HCT116 (cell line): Measurements from ENCODE around the gene SNTG2. TPM values are rescaled to one million over a fixed set of nuclear protein-coding genes. Genes with fewer than 3 reads are reported as not detected.

ENCODE experiments used
- ATAC-seq: fragments of 200-7000 bp; cut with Tn5 transposase; 2 replicates; pipeline ENCODE4 v1.9.1; 2020; ENCODE audit warnings: mild to moderate bottlenecking, moderate library complexity
- BruUV-seq: library from RNA; stranded (reverse); fragments of 400-500 nt; replicated peaks from 2 replicates; lab custom pipeline; 2021; lab: Mats Ljungman, UMichigan
- CTCF ChIA-PET: fragments of 300-600 bp; sonication (Branson Sonifier 250); formaldehyde crosslinking; loops from one replicate; lab custom pipeline; 2021; ENCODE audit warnings: antibody characterized with exemption; lab: Charles Lee
- POLR2A ChIA-PET: fragments of 300-600, 350-600 bp; sonication (Branson Sonifier 250); formaldehyde crosslinking; loops from one replicate; lab custom pipeline; 2021; ENCODE audit warnings: antibody characterized with exemption; lab: Charles Lee
- RAD21 ChIA-PET, 2 experiments: fragments of 300-600 bp; sonication (Branson Sonifier 250); formaldehyde crosslinking; loops; one replicate each; lab custom pipeline; 2023; ENCODE audit warnings: low total read pairs in 2 of 2; ENCODE audit not compliant: uncharacterized antibody in 2 of 2, unreplicated experiment in 2 of 2, low non-redundant PET in 1 of 2; lab: Charles Lee
- DNase-seq: peaks from one replicate; pipeline ENCODE4 v3.0.0-alpha.2; 2010; ENCODE audit warnings: low read depth, low spot score
- H2AFZ ChIP-seq: fragments of 200-600 bp; shearing (Covaris generic), sonication (generic); 2 replicates; pipeline ENCODE4 v1.6.1; 2017; ENCODE audit warnings: low read depth, mixed run types, mixed read lengths, antibody characterized with exemption, low read length; ENCODE audit not compliant: poor library complexity, severe bottlenecking
- H3K27ac ChIP-seq: 2 replicates; pipeline ENCODE4 v1.5.1; 2012; ENCODE audit warnings: low read depth, low read length
- H3K27me3 ChIP-seq: fragments of 200-600 bp; sonication (generic); 2 replicates; pipeline ENCODE4 v1.6.1; 2016; ENCODE audit warnings: mixed run types, low read length, mixed read lengths; ENCODE audit not compliant: insufficient read depth
- H3K36me3 ChIP-seq, 2 experiments: fragments of 200-500 bp in 1 of 2; fragments of 200-600 bp in 1 of 2; sonication (Bioruptor generic) in 1 of 2; sonication (generic) in 1 of 2; 2 replicates each; pipeline versions ENCODE4 v1.5.1 to v1.6.1; 2014 to 2016; ENCODE audit warnings: low read length in 2 of 2, inconsistent platforms in 1 of 2, mixed read lengths in 1 of 2, mixed run types in 1 of 2; ENCODE audit not compliant: insufficient read depth in 2 of 2, control insufficient read depth in 1 of 2
- H3K4me1 ChIP-seq, 2 experiments: fragments of 200-600 bp in 1 of 2; sonication (generic) in 1 of 2; 2 replicates each; pipeline versions ENCODE4 v1.5.1 to v1.6.1; 2012 to 2017; ENCODE audit warnings: low read length in 2 of 2, inconsistent platforms in 1 of 2, mild to moderate bottlenecking in 1 of 2, mixed read lengths in 1 of 2, mixed run types in 1 of 2, moderate library complexity in 1 of 2; ENCODE audit not compliant: insufficient read depth in 2 of 2, control insufficient read depth in 1 of 2
- H3K4me2 ChIP-seq: fragments of 200-600 bp; sonication (generic); 2 replicates; pipeline ENCODE4 v1.6.1; 2017; ENCODE audit warnings: mixed run types, low read length, mixed read lengths
- H3K4me3 ChIP-seq, 2 experiments: fragments of 200-600 bp in 1 of 2; sonication (generic) in 1 of 2; replicated peaks in 1 of 2; 2 replicates each; pipeline ENCODE4 v1.5.1; 2011 to 2016; ENCODE audit warnings: low read length in 2 of 2, control low read depth in 1 of 2, low read depth in 1 of 2, mild to moderate bottlenecking in 1 of 2, mixed read lengths in 1 of 2, mixed run types in 1 of 2
- H3K79me2 ChIP-seq: fragments of 200-600 bp; sonication (generic); 2 replicates; pipeline ENCODE4 v1.6.1; 2017; ENCODE audit warnings: mild to moderate bottlenecking, mixed run types, low read length, moderate library complexity, mixed read lengths; ENCODE audit not compliant: insufficient read depth
- H3K9ac ChIP-seq: fragments of 200-600 bp; sonication (generic); 2 replicates; pipeline ENCODE4 v1.6.1; 2016; ENCODE audit warnings: low read length, mixed read lengths
- H3K9me2 ChIP-seq: fragments of 200-600 bp; sonication (generic), shearing (Covaris generic); 2 replicates; pipeline ENCODE4 v1.6.1; 2017; ENCODE audit warnings: mixed run types, mild to moderate bottlenecking, moderate library complexity; ENCODE audit not compliant: insufficient read depth
- H3K9me3 ChIP-seq, 2 experiments: fragments of 200-500 bp in 1 of 2; fragments of 200-600 bp in 1 of 2; sonication (Bioruptor generic) in 1 of 2; sonication (generic) in 1 of 2; 2 replicates each; pipeline ENCODE4 v1.6.1; 2014 to 2017; ENCODE audit warnings: low read length in 2 of 2, mixed read lengths in 2 of 2, inconsistent platforms in 1 of 2, low read depth in 1 of 2, mild to moderate bottlenecking in 1 of 2, mixed run types in 1 of 2, moderate library complexity in 1 of 2; ENCODE audit not compliant: control insufficient read depth in 1 of 2, insufficient read depth in 1 of 2
- H4K20me1 ChIP-seq: fragments of 200-600 bp; sonication (generic), shearing (Covaris generic); 2 replicates; pipeline ENCODE4 v1.6.1; 2017; ENCODE audit warnings: mixed run types, mild to moderate bottlenecking, moderate library complexity; ENCODE audit not compliant: insufficient read depth
- CEBPB ChIP-seq: IDR thresholded peaks from 2 replicates; pipeline ENCODE4 v1.6.1; 2012; ENCODE audit warnings: low read depth
- CTCF ChIP-seq, 3 experiments: fragments of 200-600 bp in 1 of 3; sonication (generic) in 1 of 3; IDR thresholded peaks in 2 of 3; conservative IDR thresholded peaks in 1 of 3; 2 replicates each; pipeline ENCODE4 v1.5.1; 2012 to 2017; ENCODE audit warnings: low read depth in 2 of 3, low read length in 2 of 3, antibody characterized with exemption in 1 of 3, borderline replicate concordance in 1 of 3, control low read depth in 1 of 3, mild to moderate bottlenecking in 1 of 3, mixed read lengths in 1 of 3, mixed run types in 1 of 3, moderate library complexity in 1 of 3; ENCODE audit not compliant: insufficient read depth in 1 of 3
- EGR1 ChIP-seq: IDR thresholded peaks from 2 replicates; pipeline ENCODE4 v1.6.1; 2012; ENCODE audit warnings: low read depth
- ELF1 ChIP-seq: IDR thresholded peaks from 2 replicates; pipeline ENCODE4 v1.6.1; 2012; ENCODE audit warnings: low read depth, borderline replicate concordance
- FOSL1 ChIP-seq: IDR thresholded peaks from 2 replicates; pipeline ENCODE4 v1.6.1; 2012; ENCODE audit warnings: low read depth
- MAX ChIP-seq: IDR thresholded peaks from 2 replicates; pipeline ENCODE4 v1.6.1; 2012
- POLR2A ChIP-seq: IDR thresholded peaks from 2 replicates; pipeline ENCODE4 v1.7.0; 2011; ENCODE audit warnings: borderline replicate concordance; ENCODE audit not compliant: insufficient read depth, insufficient read length; ENCODE audit errors: extremely low read depth
- POLR2AphosphoS5 ChIP-seq: IDR thresholded peaks from 2 replicates; pipeline ENCODE4 v1.6.1; 2011; ENCODE audit warnings: mild to moderate bottlenecking, low read depth, low read length, moderate library complexity
- REST ChIP-seq: IDR thresholded peaks from 2 replicates; pipeline ENCODE4 v1.6.1; 2012; ENCODE audit warnings: low read depth
- SIN3A ChIP-seq: IDR thresholded peaks from 2 replicates; pipeline ENCODE4 v1.6.1; 2012; ENCODE audit warnings: low read depth
- SP1 ChIP-seq: IDR thresholded peaks from 2 replicates; pipeline ENCODE4 v1.6.1; 2012; ENCODE audit warnings: low read depth
- YY1 ChIP-seq: IDR thresholded peaks from 2 replicates; pipeline ENCODE4 v1.6.1; 2011; ENCODE audit warnings: low read length, low read depth, moderate library complexity, mild to moderate bottlenecking; ENCODE audit not compliant: insufficient replicate concordance; ENCODE audit errors: extremely low read depth
- ZFX ChIP-seq: fragments of 450-650 bp; IDR thresholded peaks from 2 replicates; pipeline ENCODE4 v1.6.1; 2017
- intact Hi-C: fragments of 100-400 bp; cut with micrococcal nuclease; formaldehyde crosslinking; loops from 2 replicates; pipeline ENCODE4 v1.10.0; 2022
- total RNA-seq: library from RNA; stranded (reverse); gene quantifications from one replicate; pipeline ENCODE4 v1.2.1, GENCODE V29; 2021; ENCODE audit not compliant: unreplicated experiment

The SNTG2 gene
- total RNA-seq, 1 experiment from 2014 or later = not detected

GRCh38 chr2:1366546-1367134 is 416.0 kb downstream of the SNTG2 start (continued):
- TF ChIP-seq YY1 (no peak), SP1 (no peak), ELF1 (no peak), MAX (no peak), POLR2AphosphoS5 (no peak), EGR1 (no peak)

- H3K27me3 ChIP-seq = peaks cover 25% of the 10 kb centered on the region
- no peak overlapping the region for H3K9ac ChIP-seq
- BruUV-seq = no TSS peak
- ChIA-PET RAD21 (no interaction called here), CTCF (no interaction called here), POLR2A (no interaction called here)
- H3K27ac ChIP-seq = no peak overlapping the region
- no peaks in the 10 kb centered on the region for H3K36me3 ChIP-seq
- H3K79me2 ChIP-seq = no peaks in the 10 kb centered on the region
- no peaks in the 10 kb centered on the region for H3K4me1 ChIP-seq
- no peak overlapping the region for H3K4me2 ChIP-seq
- no peak for TF ChIP-seq FOSL1
- TF ChIP-seq ZFX = no peak
- TF ChIP-seq CTCF (IDR thresholded peaks at IDR 0.05 in 2 of 3, conservative IDR thresholded peaks at IDR 0.05 in 1 of 3; ENCODE audit: borderline replicate concordance in 1 of 3, insufficient read depth in 1 of 3, low read depth in 2 of 3, low read length in 2 of 3) = no peak
- TF ChIP-seq POLR2A = no peak
- TF ChIP-seq CEBPB = no peak
- no peak for TF ChIP-seq REST
- no peak for TF ChIP-seq SIN3A
- TF ChIP-seq YY1 = no peak
- no peak overlapping the region for H2AFZ ChIP-seq
- H3K9me3 ChIP-seq = no peaks in the 10 kb centered on the region
- H4K20me1 ChIP-seq = no peaks in the 10 kb centered on the region
- intact Hi-C loops = no loop called here
- H3K9me2 ChIP-seq = no peaks in the 10 kb centered on the region
- DNase-seq (no peak), ATAC-seq (no peak)
- H3K4me3 ChIP-seq = no peak overlapping the region
These were observed 417.0 kb downstream of the SNTG2 start for GRCh38 chr2:1367601-1368000.
